T-helper 1 cell treated with Interleukin-12 subunit alpha and Interleukin-12 subunit beta and Interleukin-4 antibody, amounts not matched to agents 30 μg/mL and 1 μg/mL, for 36 hours (primary cell): ENCODE measurements around the gene DAZAP2.
"Not testable (repeated sequence)": the region's sequence is repeated elsewhere in the genome, so short reads cannot be mapped to it uniquely, and the experiment has no call there.

Experiments
- H3K27ac Mint-ChIP-seq: one replicate; pipeline ENCODE4 v1.8.0; 2021; ENCODE audit warnings: mild to moderate bottlenecking, mixed read lengths
- H3K27me3 Mint-ChIP-seq: one replicate; pipeline ENCODE4 v1.8.0; 2021; ENCODE audit warnings: low read depth, mixed read lengths
- H3K36me3 Mint-ChIP-seq: one replicate; pipeline ENCODE4 v1.8.0; 2021; ENCODE audit warnings: low read depth, mixed read lengths
- H3K4me1 Mint-ChIP-seq: one replicate; pipeline ENCODE4 v1.8.0; 2021; ENCODE audit warnings: low read depth, mixed read lengths
- H3K4me3 Mint-ChIP-seq: one replicate; pipeline ENCODE4 v1.8.0; 2021; ENCODE audit warnings: mild to moderate bottlenecking, moderate library complexity, mixed read lengths
- H3K9me3 Mint-ChIP-seq: one replicate; pipeline ENCODE4 v1.8.0; 2021; ENCODE audit warnings: mixed read lengths

The DAZAP2 gene

DNA sequence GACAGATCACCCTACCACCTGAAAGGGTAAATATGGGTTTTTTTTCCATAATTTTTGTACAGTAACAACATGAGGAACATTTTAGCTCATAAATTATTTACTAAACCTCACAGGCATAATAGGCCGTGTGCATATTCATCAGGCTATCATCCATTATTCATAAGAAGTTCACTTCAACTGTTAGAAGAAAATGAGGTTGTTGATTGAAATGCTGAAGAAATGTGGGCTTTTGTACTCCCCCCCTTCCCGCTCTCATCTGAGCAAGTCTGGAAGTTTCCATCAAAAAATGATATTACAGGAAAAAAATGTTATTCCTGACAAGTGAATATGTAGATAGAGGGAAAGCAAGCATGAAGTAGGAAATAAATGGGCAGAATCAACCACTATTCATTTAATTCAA is 12.9 kb upstream of the DAZAP2 start:
- Mint-ChIP-seq H3K4me3 (no peak overlapping the region), H3K27ac (no peak overlapping the region), H3K36me3 (no peaks in the 10 kb centered on the region), H3K9me3 (no peaks in the 10 kb centered on the region), H3K27me3 (no peaks in the 10 kb centered on the region), H3K4me1 (no peaks in the 10 kb centered on the region)

DNA sequence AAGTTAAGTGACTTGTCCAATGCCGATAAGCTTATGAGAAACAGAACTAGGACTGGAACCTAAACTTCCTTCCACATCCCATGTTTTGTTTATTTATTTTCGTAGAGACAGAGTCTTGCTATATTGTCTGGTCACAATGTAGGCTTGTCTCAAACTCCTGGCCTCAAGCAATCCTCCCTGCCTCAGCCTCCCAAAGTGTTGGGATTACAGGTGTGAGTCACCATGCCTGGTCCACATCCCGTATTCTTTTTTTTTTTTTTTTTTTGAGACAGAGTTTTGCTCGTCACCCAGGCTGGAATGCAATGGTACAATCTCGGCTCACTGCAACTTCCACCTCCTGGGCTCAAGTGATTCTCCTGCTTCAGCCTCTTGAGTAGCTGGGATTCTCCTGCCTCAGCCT is 11.5 kb upstream of the DAZAP2 start:
- not testable (repeated sequence) for H3K4me3 Mint-ChIP-seq, H3K27ac Mint-ChIP-seq, H3K27me3 Mint-ChIP-seq, H3K4me1 Mint-ChIP-seq, H3K9me3 Mint-ChIP-seq, H3K36me3 Mint-ChIP-seq

DNA sequence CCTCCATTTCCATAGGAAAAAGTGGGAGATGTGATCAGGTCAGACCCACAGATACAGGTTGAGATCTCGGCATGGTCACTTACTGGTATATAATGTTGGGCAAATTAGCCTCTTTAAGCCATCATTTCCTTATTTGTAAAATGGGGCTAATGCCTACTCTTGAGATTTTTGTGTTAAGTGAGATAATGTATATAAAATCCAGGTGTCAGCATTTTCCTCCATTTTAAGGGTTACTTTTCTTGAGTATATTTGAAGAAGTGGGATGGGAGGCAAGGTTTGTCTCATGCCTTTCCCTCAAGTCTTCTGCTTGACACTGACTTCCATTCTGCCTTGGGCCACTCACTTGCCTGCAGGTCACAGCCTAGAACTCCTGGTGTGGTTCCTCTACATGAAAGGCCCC is 10.7 kb upstream of the DAZAP2 start:
- H3K36me3 Mint-ChIP-seq = no peaks in the 10 kb centered on the region
- no peak overlapping the region for H3K27ac Mint-ChIP-seq

DNA sequence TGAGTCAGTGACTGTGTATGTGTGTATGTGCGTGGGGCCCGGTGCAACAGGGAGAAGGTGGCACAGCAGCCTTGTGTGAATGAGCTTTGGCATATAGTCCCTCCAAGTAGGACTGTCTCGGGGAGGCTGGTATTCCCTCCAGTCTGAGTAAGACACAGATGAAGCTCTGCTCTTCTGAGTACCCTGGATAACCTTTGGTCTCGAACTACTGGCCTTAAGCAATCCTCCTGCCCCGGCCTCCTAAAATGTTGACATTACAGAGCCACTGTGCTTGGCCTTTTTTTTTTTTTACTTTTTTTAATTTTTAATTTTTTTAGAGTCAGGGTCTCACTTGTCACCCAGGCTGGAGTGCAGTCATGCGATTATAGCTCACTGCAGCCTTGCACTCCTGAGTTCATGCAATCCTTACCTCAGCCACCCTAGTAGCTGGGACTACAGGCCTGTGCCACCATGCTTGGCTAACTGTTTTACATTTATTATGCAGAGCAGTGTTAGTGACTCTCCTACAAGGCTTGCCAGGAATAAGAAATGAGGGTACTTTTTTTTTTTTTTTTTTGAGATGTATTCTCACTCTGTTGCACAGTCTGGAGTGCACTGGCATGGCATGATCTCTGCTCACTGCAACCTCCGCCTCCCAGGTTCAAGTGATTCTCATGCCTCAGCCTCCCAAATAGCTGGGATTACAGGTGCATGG is 9.4 kb upstream of the DAZAP2 start:
- Mint-ChIP-seq H3K27ac (no peak overlapping the region), H3K9me3 (no peaks in the 10 kb centered on the region), H3K36me3 (no peaks in the 10 kb centered on the region), H3K27me3 (peaks cover 3% of the 10 kb centered on the region), H3K4me3 (no peak overlapping the region), H3K4me1 (no peaks in the 10 kb centered on the region)

More for the DNA sequence above, 10.7 kb upstream of the DAZAP2 start:
- Mint-ChIP-seq H3K27me3 (peaks cover 3% of the 10 kb centered on the region), H3K4me1 (no peaks in the 10 kb centered on the region), H3K4me3 (no peak overlapping the region), H3K9me3 (no peaks in the 10 kb centered on the region)

DNA sequence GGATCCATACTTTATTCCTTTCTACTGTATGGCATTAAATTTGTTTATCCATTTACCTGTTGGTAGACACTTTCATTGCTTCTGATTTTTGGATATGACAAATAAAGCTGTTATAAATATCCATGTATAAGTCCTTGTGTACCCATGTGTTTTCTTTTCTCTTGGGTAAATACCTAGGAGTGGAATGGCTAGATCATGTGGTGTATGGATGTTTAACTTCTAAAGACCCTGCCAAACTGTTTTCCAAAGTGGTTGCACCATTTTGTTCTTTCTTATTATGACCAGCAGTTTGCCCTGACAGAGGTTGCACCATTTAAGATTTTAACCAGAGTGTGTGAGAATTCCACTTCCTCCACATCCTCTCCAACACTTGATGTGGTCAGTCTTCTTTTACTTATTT is 6.0 kb upstream of the DAZAP2 start:
- Mint-ChIP-seq H3K4me3 (no peak overlapping the region), H3K9me3 (no peaks in the 10 kb centered on the region), H3K27ac (no peak overlapping the region), H3K36me3 (no peaks in the 10 kb centered on the region), H3K4me1 (peaks cover 2% of the 10 kb centered on the region), H3K27me3 (peaks cover 11% of the 10 kb centered on the region)

DNA sequence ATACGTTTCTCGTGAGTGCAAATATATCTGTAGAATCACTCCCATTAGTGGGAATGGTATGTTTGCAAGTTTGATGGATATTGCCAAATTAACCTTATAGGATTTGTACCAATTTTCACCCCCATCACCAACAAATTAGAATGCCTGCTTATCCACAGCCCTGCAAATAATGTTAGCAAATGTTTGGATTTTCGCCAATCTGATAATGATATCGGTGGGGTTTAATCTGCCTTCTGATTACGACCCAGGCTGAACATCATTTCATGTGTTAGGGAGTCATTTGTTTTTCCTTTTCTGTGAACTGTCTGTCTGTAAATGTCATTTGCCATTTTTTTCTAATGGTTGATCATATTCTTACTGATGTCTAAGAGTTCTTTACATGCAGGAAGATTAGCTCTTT is 4.1 kb upstream of the DAZAP2 start:
- Mint-ChIP-seq H3K36me3 (peaks cover 5% of the 10 kb centered on the region), H3K27me3 (peaks cover 11% of the 10 kb centered on the region), H3K4me3 (no peak overlapping the region), H3K9me3 (no peaks in the 10 kb centered on the region), H3K4me1 (peaks cover 10% of the 10 kb centered on the region), H3K27ac (no peak overlapping the region)

DNA sequence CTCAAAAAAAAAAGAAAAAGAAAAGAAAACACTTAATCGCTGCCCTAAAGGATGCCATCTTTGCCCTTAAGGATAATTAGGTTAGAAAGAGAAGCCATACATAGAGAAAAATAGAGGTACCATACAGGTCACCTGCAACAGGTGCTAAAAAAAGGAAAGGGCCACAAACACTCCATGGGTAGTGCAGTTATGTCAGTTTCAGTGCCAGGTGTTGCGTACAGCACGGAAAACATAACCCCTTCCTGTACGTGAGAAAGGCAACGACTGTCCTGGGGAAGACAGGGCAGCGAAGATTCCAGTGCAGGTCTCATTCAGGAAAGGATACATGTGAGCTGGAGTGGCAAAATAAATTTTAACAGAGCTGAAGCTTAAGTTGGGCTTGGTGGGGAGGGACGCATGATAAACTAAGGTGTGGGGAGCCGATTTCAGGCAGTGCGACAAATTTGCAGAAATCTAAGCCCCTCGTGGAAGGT is 553 bp upstream of the DAZAP2 start:
- Mint-ChIP-seq H3K27ac (peak overlapping the region; percentile 100), H3K27me3 (peaks cover 8% of the 10 kb centered on the region), H3K4me1 (peaks cover 37% of the 10 kb centered on the region), H3K36me3 (peaks cover 34% of the 10 kb centered on the region), H3K4me3 (peak overlapping the region; percentile 95), H3K9me3 (no peaks in the 10 kb centered on the region)

DNA sequence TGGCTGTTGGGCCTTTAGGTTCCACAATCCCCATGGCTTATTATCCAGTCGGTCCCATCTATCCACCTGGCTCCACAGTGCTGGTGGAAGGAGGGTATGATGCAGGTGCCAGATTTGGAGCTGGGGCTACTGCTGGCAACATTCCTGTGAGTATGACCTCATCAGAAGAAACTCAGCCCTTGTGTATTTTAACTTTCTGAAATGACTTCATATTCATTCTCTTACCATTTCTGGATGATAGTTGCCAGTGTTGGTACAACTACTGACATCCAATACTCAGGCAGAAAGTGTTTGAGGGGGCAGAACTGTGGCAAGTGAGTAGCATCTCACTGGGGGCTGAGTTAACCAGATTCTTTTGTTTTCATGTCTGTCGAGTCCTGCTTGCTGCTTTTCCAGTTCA is 2.3 kb downstream of the DAZAP2 start:
- Mint-ChIP-seq H3K27ac (peak overlapping the region; percentile 94), H3K27me3 (no peaks in the 10 kb centered on the region), H3K36me3 (peaks cover 40% of the 10 kb centered on the region), H3K4me1 (peaks cover 47% of the 10 kb centered on the region), H3K4me3 (peak overlapping the region; percentile 95), H3K9me3 (no peaks in the 10 kb centered on the region)

DNA sequence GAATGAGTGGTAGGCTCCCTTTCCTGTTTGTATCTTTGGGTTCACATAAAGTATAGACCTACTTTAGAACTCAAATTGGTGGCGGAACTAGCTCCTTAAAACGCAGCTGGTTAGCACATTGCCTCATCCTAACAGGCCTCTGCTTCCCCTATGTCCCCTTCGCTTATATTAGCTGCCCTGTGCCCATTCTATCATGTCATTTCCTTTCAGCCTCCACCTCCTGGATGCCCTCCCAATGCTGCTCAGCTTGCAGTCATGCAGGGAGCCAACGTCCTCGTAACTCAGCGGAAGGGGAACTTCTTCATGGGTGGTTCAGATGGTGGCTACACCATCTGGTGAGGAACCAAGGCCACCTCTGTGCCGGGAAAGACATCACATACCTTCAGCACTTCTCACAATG is 3.5 kb downstream of the DAZAP2 start:
- no peaks in the 10 kb centered on the region for H3K27me3 Mint-ChIP-seq
- H3K4me3 Mint-ChIP-seq = peak overlapping the region; percentile 15
- no peaks in the 10 kb centered on the region for H3K9me3 Mint-ChIP-seq
- H3K27ac Mint-ChIP-seq = peak overlapping the region; percentile 20
- H3K4me1 Mint-ChIP-seq = peaks cover 56% of the 10 kb centered on the region
- peaks cover 40% of the 10 kb centered on the region for H3K36me3 Mint-ChIP-seq

DNA sequence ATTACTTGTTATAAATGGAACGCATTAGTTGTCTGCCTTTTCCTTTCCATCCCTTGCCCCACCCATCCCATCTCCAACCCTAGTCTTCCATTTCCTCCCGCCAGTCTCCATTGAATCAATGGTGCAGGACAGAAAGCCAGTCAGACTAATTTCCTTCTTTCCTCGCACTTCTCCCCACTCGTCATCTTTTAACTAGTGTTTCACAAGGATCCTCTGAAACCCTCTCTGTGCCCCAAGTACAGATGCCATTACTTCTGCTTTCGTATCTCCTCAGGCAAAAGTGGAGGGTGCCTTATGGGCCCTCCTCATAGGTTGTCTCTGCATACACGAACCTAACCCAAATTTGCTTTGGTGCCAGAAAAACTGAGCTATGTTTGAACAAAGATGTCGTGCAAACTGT is 4.2 kb downstream of the DAZAP2 start:
- H3K27ac Mint-ChIP-seq = peak overlapping the region; percentile 6
- H3K27me3 Mint-ChIP-seq = no peaks in the 10 kb centered on the region

DNA sequence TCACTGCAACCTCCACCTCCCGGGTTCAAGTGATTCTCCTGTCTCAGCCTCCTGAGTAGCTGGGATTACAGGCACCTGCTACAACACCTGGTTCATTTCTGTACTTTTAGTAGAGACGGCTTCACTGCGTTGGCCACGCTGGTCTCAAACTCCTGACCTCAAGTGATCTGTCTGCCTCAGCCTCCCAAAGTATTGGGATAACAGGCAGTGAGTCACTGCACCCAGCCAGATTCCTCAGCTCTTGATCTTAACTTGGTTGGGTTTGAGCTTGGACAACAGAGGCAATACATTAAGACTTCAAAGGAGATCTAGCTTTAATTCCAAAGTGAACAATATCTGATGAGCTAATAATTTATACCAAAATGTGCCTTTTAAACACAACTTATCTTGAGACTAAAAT is 5.6 kb downstream of the DAZAP2 start:
- peaks cover 60% of the 10 kb centered on the region for H3K4me1 Mint-ChIP-seq
- H3K4me3 Mint-ChIP-seq = no peak overlapping the region
- H3K36me3 Mint-ChIP-seq = peaks cover 39% of the 10 kb centered on the region
- H3K27ac Mint-ChIP-seq = peak overlapping the region; percentile 22
- no peaks in the 10 kb centered on the region for H3K9me3 Mint-ChIP-seq
- H3K27me3 Mint-ChIP-seq = no peaks in the 10 kb centered on the region

More for the DNA sequence above, 4.2 kb downstream of the DAZAP2 start:
- peaks cover 61% of the 10 kb centered on the region for H3K4me1 Mint-ChIP-seq
- peaks cover 42% of the 10 kb centered on the region for H3K36me3 Mint-ChIP-seq
- H3K4me3 Mint-ChIP-seq = no peak overlapping the region
- no peaks in the 10 kb centered on the region for H3K9me3 Mint-ChIP-seq

DNA sequence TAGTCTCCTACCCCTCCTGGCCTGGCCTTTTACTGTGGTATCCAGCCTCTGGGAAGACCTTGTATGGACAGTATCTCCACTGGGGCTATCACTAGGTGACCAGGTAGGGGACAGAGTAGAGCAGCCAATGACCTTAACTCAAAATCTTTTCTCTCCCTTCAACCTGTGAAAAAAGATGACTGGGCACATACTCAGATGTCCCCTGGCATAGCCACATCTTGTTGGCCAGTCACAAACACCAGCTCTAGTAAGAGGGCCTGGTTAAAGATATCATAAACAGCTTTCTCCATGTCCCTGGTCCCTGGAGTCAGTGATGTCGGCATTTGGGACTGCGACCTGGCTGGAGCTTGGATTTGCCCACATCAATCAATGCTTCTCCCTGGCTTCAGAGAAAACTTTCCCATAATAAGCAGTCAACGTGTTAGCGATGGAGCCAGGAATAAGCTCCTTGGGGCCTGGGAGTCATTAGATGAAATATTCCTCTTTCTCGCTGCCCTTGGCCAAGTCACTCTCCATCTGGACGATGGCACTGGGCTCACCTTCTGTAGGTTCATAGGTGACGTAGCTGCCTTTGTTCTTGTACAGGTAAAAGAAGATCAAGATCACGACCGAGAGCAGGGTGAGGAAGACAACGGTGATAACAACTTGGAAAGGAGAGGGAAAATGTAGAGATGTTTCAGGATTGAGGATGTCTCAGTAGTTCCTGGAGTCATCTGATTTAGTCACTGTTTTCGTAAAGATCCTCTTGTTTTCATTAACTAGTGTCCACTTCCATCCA is 7.0 kb downstream of the DAZAP2 start:
- peak overlapping the region; percentile 89 for H3K27ac Mint-ChIP-seq
- peaks cover 50% of the 10 kb centered on the region for H3K4me1 Mint-ChIP-seq
- H3K4me3 Mint-ChIP-seq = peak overlapping the region; percentile 55
- H3K36me3 Mint-ChIP-seq = peaks cover 29% of the 10 kb centered on the region
- H3K27me3 Mint-ChIP-seq = no peaks in the 10 kb centered on the region
- H3K9me3 Mint-ChIP-seq = no peaks in the 10 kb centered on the region

DNA sequence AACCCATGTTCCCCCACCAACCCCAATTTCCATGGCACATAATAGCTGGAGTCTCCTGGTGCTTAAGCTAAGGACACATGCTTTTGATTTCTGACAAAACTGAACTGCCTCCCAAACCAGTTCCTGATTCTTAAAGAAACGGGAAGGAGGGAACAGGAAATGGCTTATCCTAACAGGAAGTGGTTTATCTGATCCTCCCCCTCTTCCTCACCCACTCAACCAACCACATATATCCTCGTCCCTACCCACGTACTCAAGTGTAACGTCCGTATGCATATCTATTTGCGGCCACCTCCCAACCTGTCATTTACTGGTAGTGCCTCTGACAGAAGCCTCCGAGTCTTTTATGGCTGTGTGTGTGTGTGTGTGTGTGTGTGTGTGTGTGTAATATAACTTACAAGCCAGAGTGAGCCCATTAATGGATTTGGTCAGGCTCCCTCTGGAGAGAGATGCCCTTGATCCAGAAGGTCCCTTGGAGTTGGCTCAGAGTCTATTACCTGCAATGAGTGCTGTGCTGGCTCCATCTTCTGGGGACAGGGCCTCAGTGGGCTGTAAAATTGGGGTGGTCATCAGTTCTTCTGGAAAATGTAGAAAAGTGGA is 7.7 kb downstream of the DAZAP2 start:
- Mint-ChIP-seq H3K4me1 (peaks cover 44% of the 10 kb centered on the region), H3K36me3 (peaks cover 22% of the 10 kb centered on the region)

DNA sequence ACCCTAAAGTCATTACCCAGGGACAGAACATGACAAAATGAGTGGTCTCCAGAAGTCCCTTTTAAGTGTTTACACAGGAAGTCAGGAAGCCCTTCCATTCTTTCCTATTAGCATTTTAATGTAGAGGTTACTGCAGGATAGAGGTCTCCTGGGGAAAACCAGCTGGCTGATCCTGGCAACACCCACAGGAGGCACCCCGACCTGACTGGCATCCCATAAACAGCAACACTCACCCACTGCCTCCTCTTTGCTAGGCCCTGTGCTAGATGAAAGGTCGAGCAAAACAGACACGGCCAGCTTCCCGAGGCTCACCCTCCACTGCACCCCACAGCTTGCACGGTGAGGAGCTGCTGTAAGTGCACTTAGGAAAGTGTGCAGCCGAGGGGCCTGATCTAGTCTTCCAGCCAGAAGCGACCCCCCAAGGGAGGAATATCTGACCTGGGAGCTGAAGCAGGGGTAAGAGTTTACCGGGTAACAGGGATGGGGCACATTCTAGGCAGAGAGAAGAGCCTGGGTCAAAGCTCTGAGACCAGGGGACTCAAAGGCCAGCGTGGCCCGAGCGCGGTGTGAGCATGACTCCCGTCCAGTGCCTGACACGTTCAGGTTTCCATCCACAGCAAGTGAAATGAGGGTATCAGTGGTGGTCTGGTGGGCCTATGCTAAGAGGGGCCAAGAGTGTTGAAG is 9.0 kb downstream of the DAZAP2 start:
- H3K4me1 Mint-ChIP-seq = peaks cover 37% of the 10 kb centered on the region
- peak overlapping the region; percentile 28 for H3K4me3 Mint-ChIP-seq
- H3K36me3 Mint-ChIP-seq = peaks cover 14% of the 10 kb centered on the region
- no peaks in the 10 kb centered on the region for H3K27me3 Mint-ChIP-seq
- no peaks in the 10 kb centered on the region for H3K9me3 Mint-ChIP-seq
- peak overlapping the region; percentile 58 for H3K27ac Mint-ChIP-seq

More for the DNA sequence above, 7.7 kb downstream of the DAZAP2 start:
- Mint-ChIP-seq H3K27ac (peak overlapping the region; percentile 89), H3K27me3 (no peaks in the 10 kb centered on the region), H3K4me3 (peak overlapping the region; percentile 55), H3K9me3 (no peaks in the 10 kb centered on the region)
